ENCODE measurements around the gene AJM1. TPM values are rescaled to one million over a fixed set of nuclear protein-coding genes. Genes with fewer than 3 reads are reported as not detected.

AJM1 gene
- total RNA-seq, 1 experiment from 2014 or later = 1.8 TPM

DNA sequence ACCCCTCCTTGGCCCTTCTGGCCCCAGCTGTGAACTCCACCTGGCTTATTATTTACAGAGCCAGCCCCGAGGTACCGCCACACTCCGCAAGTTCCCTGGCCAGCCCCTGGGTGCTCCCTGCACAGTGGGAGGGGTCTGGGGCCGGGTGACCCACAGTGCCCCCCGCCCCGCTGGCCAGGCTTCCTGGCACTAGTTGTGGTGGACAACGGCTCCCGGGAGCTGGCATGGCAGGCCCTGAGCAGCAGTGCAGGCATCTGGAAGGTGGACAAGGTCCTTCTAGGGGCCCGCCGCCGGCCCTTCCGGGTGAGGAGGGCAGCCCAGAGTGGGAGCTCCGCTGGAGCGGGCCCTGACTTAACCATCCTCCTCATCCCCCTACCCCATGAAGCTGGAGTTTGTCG lies 13.8 kb downstream of the AJM1 start:
- H3T11ph ChIP-seq (ENCODE audit: low read length) = no peak overlapping the region
- H3K56ac ChIP-seq (ENCODE audit: insufficient read length, low read depth, low read length) = no peak overlapping the region
- TF ChIP-seq, protein P1, sequence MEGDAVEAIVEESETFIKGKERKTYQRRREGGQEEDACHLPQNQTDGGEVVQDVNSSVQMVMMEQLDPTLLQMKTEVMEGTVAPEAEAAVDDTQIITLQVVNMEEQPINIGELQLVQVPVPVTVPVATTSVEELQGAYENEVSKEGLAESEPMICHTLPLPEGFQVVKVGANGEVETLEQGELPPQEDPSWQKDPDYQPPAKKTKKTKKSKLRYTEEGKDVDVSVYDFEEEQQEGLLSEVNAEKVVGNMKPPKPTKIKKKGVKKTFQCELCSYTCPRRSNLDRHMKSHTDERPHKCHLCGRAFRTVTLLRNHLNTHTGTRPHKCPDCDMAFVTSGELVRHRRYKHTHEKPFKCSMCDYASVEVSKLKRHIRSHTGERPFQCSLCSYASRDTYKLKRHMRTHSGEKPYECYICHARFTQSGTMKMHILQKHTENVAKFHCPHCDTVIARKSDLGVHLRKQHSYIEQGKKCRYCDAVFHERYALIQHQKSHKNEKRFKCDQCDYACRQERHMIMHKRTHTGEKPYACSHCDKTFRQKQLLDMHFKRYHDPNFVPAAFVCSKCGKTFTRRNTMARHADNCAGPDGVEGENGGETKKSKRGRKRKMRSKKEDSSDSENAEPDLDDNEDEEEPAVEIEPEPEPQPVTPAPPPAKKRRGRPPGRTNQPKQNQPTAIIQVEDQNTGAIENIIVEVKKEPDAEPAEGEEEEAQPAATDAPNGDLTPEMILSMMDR (conservative IDR thresholded peaks at IDR 0.05) = no peak
- H3K4ac ChIP-seq (ENCODE audit: low read depth, low read length) = no peak overlapping the region
- Mint-ChIP-seq H3K27ac (no peak overlapping the region; a peak in 1 of 7 replicates), H3K4me1 (no peaks in the 10 kb centered on the region), H3K36me3 (ENCODE audit: insufficient read depth in 1 of 3, low read depth in 3 of 3) (peaks cover 0 to 12% (median 3%) of the 10 kb centered on the region in 3 experiments; a peak in 2 of 7 replicates), H3K4me3 (no peak overlapping the region), H3K9me3 (no peaks in the 10 kb centered on the region), H3K27me3 (ENCODE audit: low read depth) (no peaks in the 10 kb centered on the region; the same call in none of the 2 replicates)
- DNase-seq = peak; percentile 30
- H2BK15ac ChIP-seq (ENCODE audit: low read depth, low read length) = no peak overlapping the region
- H3K9me3 ChIP-seq (ENCODE audit: control insufficient read depth, low read depth, low read length) = no peaks in the 10 kb centered on the region
- no peak overlapping the region for H4K8ac ChIP-seq (replicated peaks; ENCODE audit: insufficient read length, low read depth, low read length)
- no peak overlapping the region for H2BK5ac ChIP-seq (ENCODE audit: insufficient read length, low read length)
- H2AFZ ChIP-seq (ENCODE audit: low read length) = no peak overlapping the region
- no peak overlapping the region for H2AK5ac ChIP-seq (ENCODE audit: insufficient read length, low read length)
- H3K9ac ChIP-seq (ENCODE audit: extremely low read depth, insufficient read length, low read length) = no peak overlapping the region
- H3K18ac ChIP-seq (ENCODE audit: insufficient read length, low read depth, low read length) = no peak overlapping the region
- no peak overlapping the region for H2BK120ac ChIP-seq (ENCODE audit: low read depth, low read length, poor library complexity, severe bottlenecking)
- H2BK20ac ChIP-seq (ENCODE audit: low read depth, low read length, poor library complexity, severe bottlenecking) = no peak overlapping the region
- no peak overlapping the region for H3K27ac ChIP-seq (ENCODE audit: insufficient read length, low read depth, low read length)
- no peaks in the 10 kb centered on the region for H3K79me1 ChIP-seq (ENCODE audit: insufficient read depth, low read depth, low read length, poor library complexity, severe bottlenecking)
- H4K5ac ChIP-seq (ENCODE audit: insufficient read length, low read depth, low read length) = no peak overlapping the region
- H4K91ac ChIP-seq (ENCODE audit: insufficient read length, low read depth, low read length) = no peak overlapping the region
- no peaks in the 10 kb centered on the region for H4K20me1 ChIP-seq (ENCODE audit: control insufficient read depth, insufficient read depth, insufficient read length)
- no peak overlapping the region for H3K23ac ChIP-seq (ENCODE audit: insufficient read length, low read depth, low read length)
- H3K4me1 ChIP-seq (ENCODE audit: insufficient read depth, low read length) = no peaks in the 10 kb centered on the region
- no CpG with 5 or more reads among the region's 15 CpGs for WGBS (ENCODE audit: extremely low coverage, insufficient read length, low lambda C conversion rate)
- no peak overlapping the region for H3K14ac ChIP-seq (ENCODE audit: insufficient read depth, low read length)
- no peaks in the 10 kb centered on the region for H3K23me2 ChIP-seq (ENCODE audit: insufficient read length, low read depth, low read length, poor library complexity, severe bottlenecking)
- H3K79me2 ChIP-seq (ENCODE audit: insufficient read depth, low read length) = no peaks in the 10 kb centered on the region
- H3K4me2 ChIP-seq (ENCODE audit: insufficient read depth, insufficient read length, low read length) = no peak overlapping the region
- H2BK12ac ChIP-seq (ENCODE audit: insufficient read length, low read depth, low read length) = no peak overlapping the region
- no peaks in the 10 kb centered on the region for H3K27me3 ChIP-seq (ENCODE audit: insufficient read depth, low read length)
